CD14-positive monocyte (primary cell): ENCODE data around the gene GAB4. TPM values are rescaled to one million over a fixed set of nuclear protein-coding genes. Genes with fewer than 3 reads are reported as not detected.

ENCODE experiments used
- DNase-seq, 3 donors: peaks; one replicate each; pipeline ENCODE4 v3.0.0-alpha.2; 2011 to 2022
- H2AFZ ChIP-seq: 2 replicates; pipeline ENCODE4 v1.6.0; 2012; ENCODE audit warnings: mild to moderate bottlenecking, low read depth, low read length, inconsistent platforms; ENCODE audit not compliant: insufficient read depth, poor library complexity, severe bottlenecking
- H3K27ac ChIP-seq, 2 donors: 1 replicate in 1 of 2; 2 replicates in 1 of 2; pipeline ENCODE4 v1.5.1; 2012 to 2013; ENCODE audit warnings: low read length in 2 of 2, control low read depth in 1 of 2, inconsistent platforms in 1 of 2, low read depth in 1 of 2, mild to moderate bottlenecking in 1 of 2
- H3K27me3 ChIP-seq, 2 donors: one replicate each; pipeline versions ENCODE4 v1.6.0 to v1.6.1; 2011 to 2013; ENCODE audit warnings: low read length in 2 of 2; ENCODE audit not compliant: control insufficient read depth in 2 of 2, insufficient read depth in 2 of 2
- H3K36me3 ChIP-seq, 2 donors: replicated peaks in 1 of 2; 1 replicate in 1 of 2; 2 replicates in 1 of 2; pipeline versions ENCODE4 v1.5.1 to v1.6.1; 2012 to 2013; ENCODE audit warnings: low read length in 2 of 2, control low read depth in 1 of 2, inconsistent platforms in 1 of 2, mild to moderate bottlenecking in 1 of 2; ENCODE audit not compliant: insufficient read depth in 2 of 2, control insufficient read depth in 1 of 2
- H3K4me1 ChIP-seq, 2 donors: 1 replicate in 1 of 2; 2 replicates in 1 of 2; pipeline versions ENCODE4 v1.5.1 to v1.6.1; 2012 to 2013; ENCODE audit warnings: low read length in 2 of 2, control low read depth in 1 of 2, inconsistent platforms in 1 of 2, mild to moderate bottlenecking in 1 of 2, moderate library complexity in 1 of 2; ENCODE audit not compliant: insufficient read depth in 2 of 2, control insufficient read depth in 1 of 2
- H3K4me2 ChIP-seq: replicated peaks from 2 replicates; pipeline ENCODE3; 2012; ENCODE audit warnings: low read length, moderate library complexity, mild to moderate bottlenecking; ENCODE audit not compliant: poor library complexity, severe bottlenecking; ENCODE audit errors: extremely low read depth
- H3K4me3 ChIP-seq, 3 experiments: fragments of 200-600 bp in 1 of 3; sonication (generic) in 1 of 3; replicated peaks in 1 of 3; 1 replicate in 2 of 3; 2 replicates in 1 of 3; pipeline ENCODE4 v1.5.1; 2011 to 2013; ENCODE audit warnings: low read length in 3 of 3, mild to moderate bottlenecking in 3 of 3, control low read depth in 2 of 3, low read depth in 2 of 3, inconsistent platforms in 1 of 3, moderate library complexity in 1 of 3
- H3K79me2 ChIP-seq: 2 replicates; pipeline ENCODE4 v1.6.0; 2012; ENCODE audit warnings: mild to moderate bottlenecking, control low read depth, inconsistent platforms, low read length, moderate library complexity; ENCODE audit not compliant: insufficient read depth
- H3K9ac ChIP-seq: 2 replicates; pipeline ENCODE4 v1.6.0; 2017; ENCODE audit warnings: low read length, mild to moderate bottlenecking; ENCODE audit not compliant: insufficient read depth, poor library complexity, severe bottlenecking
- H3K9me3 ChIP-seq, 2 donors: replicated peaks in 1 of 2; 1 replicate in 1 of 2; 2 replicates in 1 of 2; pipeline versions ENCODE4 v1.5.1 to v1.6.1; 2012 to 2013; ENCODE audit warnings: low read length in 2 of 2, control low read depth in 1 of 2; ENCODE audit not compliant: control insufficient read depth in 1 of 2, insufficient read depth in 1 of 2
- H4K20me1 ChIP-seq: 2 replicates; pipeline ENCODE4 v1.6.0; 2012; ENCODE audit warnings: mild to moderate bottlenecking, low read length, control low read depth, moderate library complexity; ENCODE audit not compliant: insufficient read depth
- H3K27ac Mint-ChIP-seq, 7 donors: one replicate each; pipeline ENCODE4 v1.8.0; 2020; ENCODE audit warnings: mild to moderate bottlenecking in 7 of 7, mixed read lengths in 7 of 7, moderate library complexity in 6 of 7, inconsistent platforms in 2 of 7
- H3K27me3 Mint-ChIP-seq, 3 donors: one replicate each; pipeline ENCODE4 v1.8.0; 2021 to 2022; ENCODE audit warnings: low read depth in 3 of 3, mild to moderate bottlenecking in 3 of 3, mixed read lengths in 3 of 3, moderate library complexity in 3 of 3, inconsistent platforms in 1 of 3
- H3K36me3 Mint-ChIP-seq, 2 donors: one replicate each; pipeline ENCODE4 v1.8.0; 2020; ENCODE audit warnings: mixed read lengths in 2 of 2, inconsistent platforms in 1 of 2, mild to moderate bottlenecking in 1 of 2
- H3K4me1 Mint-ChIP-seq: one replicate; pipeline ENCODE4 v1.8.0; 2020; ENCODE audit warnings: mild to moderate bottlenecking, mixed read lengths
- H3K4me3 Mint-ChIP-seq, 2 donors: one replicate each; pipeline ENCODE4 v1.8.0; 2020; ENCODE audit warnings: mild to moderate bottlenecking in 2 of 2, mixed read lengths in 2 of 2, moderate library complexity in 1 of 2
- H3K9me3 Mint-ChIP-seq, 7 donors: one replicate each; pipeline ENCODE4 v1.8.0; 2020 to 2022; ENCODE audit warnings: mixed read lengths in 7 of 7, mild to moderate bottlenecking in 6 of 7, moderate library complexity in 6 of 7, inconsistent platforms in 2 of 7
- WGBS: methylation state at CpG from one replicate; pipeline ENCODE4 v1.1.5; 2013; ENCODE audit warnings: missing lambda C conversion rate; ENCODE audit not compliant: insufficient coverage; 5-methylcytosine and 5-hydroxymethylcytosine counted together
- intact Hi-C, 2 donors: fragments of 100-400 bp; cut with micrococcal nuclease; formaldehyde crosslinking; loops; one replicate each; pipeline versions ENCODE4 v1.15.0 to v1.15.1; 2023
- polyA plus RNA-seq, 3 donors: library from polyadenylated mRNA; depleted of rRNA in 1 of 3; unstranded in 2 of 3; stranded (reverse) in 1 of 3; fragments of 300-500 nt in 2 of 3; fragments of >200 nt in 1 of 3; fragmentation: Illumina TruSeq in 2 of 3; gene quantifications; 1 replicate in 2 of 3; 2 replicates in 1 of 3; pipeline ENCODE4 v1.2.3, GENCODE V29; 2012 to 2021
- TF ChIP-seq, protein P1 (sequence below): fragments of 200-600 bp; IDR thresholded peaks from one replicate; pipeline ENCODE4 v1.8.0; 2022; ENCODE audit warnings: antibody characterized with exemption, mild to moderate bottlenecking

GAB4 gene
- polyA plus RNA-seq, 3 donors: not detected

DNA sequence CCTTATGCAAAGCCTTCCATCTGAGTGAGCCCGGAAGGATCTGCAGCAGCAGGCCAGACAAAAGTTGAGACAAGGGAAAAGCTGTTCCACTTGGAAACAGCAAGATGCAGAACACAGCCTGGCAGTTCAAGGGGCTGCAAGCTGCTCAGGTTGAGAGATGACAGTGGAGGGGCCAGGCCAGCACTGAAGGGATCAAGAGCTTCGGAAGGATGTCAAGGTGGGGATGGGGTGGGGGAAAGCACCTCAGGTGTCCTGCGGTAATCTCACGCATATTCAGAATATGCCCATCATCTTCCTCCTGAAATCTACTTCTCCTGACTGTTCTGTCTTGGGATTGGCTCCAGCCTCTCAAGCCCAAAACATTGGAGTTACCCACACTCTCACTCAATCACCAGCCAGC lies 35.7 kb downstream of the GAB4 start:
- Histone ChIP-seq H4K20me1 (no peaks in the 10 kb centered on the region), H3K79me2 (no peaks in the 10 kb centered on the region), H3K27ac (no peak overlapping the region), H3K27me3 (no peaks in the 10 kb centered on the region), H3K9me3 (no peaks in the 10 kb centered on the region), H2AFZ (no peak overlapping the region), H3K36me3 (no peaks in the 10 kb centered on the region), H3K4me2 (no peak overlapping the region), H3K4me1 (no peaks in the 10 kb centered on the region), H3K4me3 (no peak overlapping the region), H3K9ac (no peak overlapping the region)
- WGBS: 100% methylated on average over 1 of the region's 4 CpGs
- Mint-ChIP-seq H3K36me3 (no peaks in the 10 kb centered on the region), H3K27me3 (peaks cover 2 to 15% (median 7%) of the 10 kb centered on the region in 3 donors), H3K9me3 (peaks cover 0 to 4% (median 0%) of the 10 kb centered on the region in 7 donors), H3K4me1 (no peaks in the 10 kb centered on the region), H3K4me3 (no peak overlapping the region), H3K27ac (no peak overlapping the region)
- TF ChIP-seq, protein P1, sequence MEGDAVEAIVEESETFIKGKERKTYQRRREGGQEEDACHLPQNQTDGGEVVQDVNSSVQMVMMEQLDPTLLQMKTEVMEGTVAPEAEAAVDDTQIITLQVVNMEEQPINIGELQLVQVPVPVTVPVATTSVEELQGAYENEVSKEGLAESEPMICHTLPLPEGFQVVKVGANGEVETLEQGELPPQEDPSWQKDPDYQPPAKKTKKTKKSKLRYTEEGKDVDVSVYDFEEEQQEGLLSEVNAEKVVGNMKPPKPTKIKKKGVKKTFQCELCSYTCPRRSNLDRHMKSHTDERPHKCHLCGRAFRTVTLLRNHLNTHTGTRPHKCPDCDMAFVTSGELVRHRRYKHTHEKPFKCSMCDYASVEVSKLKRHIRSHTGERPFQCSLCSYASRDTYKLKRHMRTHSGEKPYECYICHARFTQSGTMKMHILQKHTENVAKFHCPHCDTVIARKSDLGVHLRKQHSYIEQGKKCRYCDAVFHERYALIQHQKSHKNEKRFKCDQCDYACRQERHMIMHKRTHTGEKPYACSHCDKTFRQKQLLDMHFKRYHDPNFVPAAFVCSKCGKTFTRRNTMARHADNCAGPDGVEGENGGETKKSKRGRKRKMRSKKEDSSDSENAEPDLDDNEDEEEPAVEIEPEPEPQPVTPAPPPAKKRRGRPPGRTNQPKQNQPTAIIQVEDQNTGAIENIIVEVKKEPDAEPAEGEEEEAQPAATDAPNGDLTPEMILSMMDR: no peak
- intact Hi-C loops: no loop called here
- no peak for DNase-seq

DNA sequence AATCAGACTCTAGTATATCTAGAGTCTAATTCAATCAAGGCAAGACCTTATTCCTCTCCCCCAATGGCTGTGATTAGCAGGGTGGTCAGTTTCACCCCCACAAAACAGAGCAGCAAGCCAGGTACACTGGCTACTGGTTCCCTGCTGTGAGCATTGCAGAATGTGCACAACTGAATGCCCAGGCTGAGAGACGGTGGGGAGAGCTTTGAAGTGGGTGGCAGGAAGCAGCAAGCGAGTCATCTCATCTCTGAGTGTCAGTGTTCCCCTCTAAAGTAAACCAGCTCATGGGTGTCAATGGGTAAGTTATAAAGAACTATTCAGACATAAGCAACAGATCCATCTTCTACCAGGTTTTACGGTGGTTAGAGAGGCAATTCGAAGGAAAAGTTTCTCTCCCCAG lies 37.6 kb downstream of the GAB4 start:
- Histone ChIP-seq H3K27ac (no peak overlapping the region), H3K36me3 (no peaks in the 10 kb centered on the region), H3K9me3 (no peaks in the 10 kb centered on the region), H3K9ac (no peak overlapping the region), H3K4me1 (no peaks in the 10 kb centered on the region), H4K20me1 (no peaks in the 10 kb centered on the region), H2AFZ (no peak overlapping the region), H3K4me3 (no peak overlapping the region), H3K79me2 (no peaks in the 10 kb centered on the region), H3K27me3 (no peaks in the 10 kb centered on the region), H3K4me2 (no peak overlapping the region)
- H3K36me3 Mint-ChIP-seq: no peaks in the 10 kb centered on the region
- H3K4me3 Mint-ChIP-seq: no peak overlapping the region
- H3K4me1 Mint-ChIP-seq: no peaks in the 10 kb centered on the region
- H3K27me3 Mint-ChIP-seq: peaks cover 2 to 14% (median 7%) of the 10 kb centered on the region in 3 donors
- DNase-seq: no peak
- TF ChIP-seq, protein P1: no peak
- no CpG with 5 or more reads among the region's 4 CpGs for WGBS
- no peaks in the 10 kb centered on the region for H3K9me3 Mint-ChIP-seq
- intact Hi-C loops: no loop called here
- H3K27ac Mint-ChIP-seq: no peak overlapping the region
